ENCODE measurements around the gene CSDE1.

CSDE1 gene

GRCh38 chr1:114669562-114670082, 88.2 kb downstream of the CSDE1 start, which contains the start of gene DENND2C:
Gene DENND2C (minus strand): TSS chr1:114670049. CDS start chr1:114625984, 44,065 bp downstream.
- peak within 1 kb of the TSS; percentile 84 for H3K4me3 ChIP-seq (ENCODE audit: low read length)
- no peaks in the 10 kb centered on the region for H3K79me2 ChIP-seq (ENCODE audit: control insufficient read depth, low read length)
- TF ChIP-seq EZH2phosphoT487 (IDR thresholded peaks at IDR 0.05; ENCODE audit: borderline replicate concordance, low read length) (no peak), CTCF (IDR thresholded peaks at IDR 0.05; ENCODE audit: low read depth, low read length, poor library complexity, severe bottlenecking) (peak; percentile 32)
- H3K4me2 ChIP-seq (ENCODE audit: low read length): peak within 1 kb of the TSS; percentile 96
- no peaks in the 10 kb centered on the region for H3K9me2 ChIP-seq (replicated peaks; ENCODE audit: control insufficient read depth, low read length)
- H3F3A ChIP-seq (ENCODE audit: control insufficient read depth, insufficient read depth): no peaks in the 10 kb centered on the region
- no peaks in the 10 kb centered on the region for H3K36me3 ChIP-seq (ENCODE audit: control insufficient read depth, low read length)
- H3K27ac ChIP-seq (ENCODE audit: low read depth, low read length): no peak within 1 kb of the TSS
- H4K20me1 ChIP-seq (ENCODE audit: control insufficient read depth, insufficient read depth, low read depth, low read length): no peaks in the 10 kb centered on the region
- no peaks in the 10 kb centered on the region for H3K9me3 ChIP-seq (ENCODE audit: control insufficient read depth, insufficient read depth, low read length)
- peaks cover 14% of the 10 kb centered on the region for H3K4me1 ChIP-seq (ENCODE audit: control insufficient read depth, low read length)
- H3K27me3 ChIP-seq (ENCODE audit: control insufficient read depth, low read length): peaks cover 17% of the 10 kb centered on the region

GRCh38 chr1:114668784-114669561, 88.8 kb downstream of the CSDE1 start:
- Histone ChIP-seq H3F3A (ENCODE audit: control insufficient read depth, insufficient read depth) (no peaks in the 10 kb centered on the region), H3K4me2 (ENCODE audit: low read length) (peak overlapping the region; percentile 96), H3K27ac (ENCODE audit: low read depth, low read length) (no peak overlapping the region), H4K20me1 (ENCODE audit: control insufficient read depth, insufficient read depth, low read depth, low read length) (no peaks in the 10 kb centered on the region), H3K27me3 (ENCODE audit: control insufficient read depth, low read length) (peaks cover 13% of the 10 kb centered on the region), H3K4me3 (ENCODE audit: low read length) (peak overlapping the region; percentile 84), H3K4me1 (ENCODE audit: control insufficient read depth, low read length) (peaks cover 14% of the 10 kb centered on the region), H3K9me3 (ENCODE audit: control insufficient read depth, insufficient read depth, low read length) (no peaks in the 10 kb centered on the region), H3K79me2 (ENCODE audit: control insufficient read depth, low read length) (no peaks in the 10 kb centered on the region), H3K9me2 (replicated peaks; ENCODE audit: control insufficient read depth, low read length) (no peaks in the 10 kb centered on the region), H3K36me3 (ENCODE audit: control insufficient read depth, low read length) (no peaks in the 10 kb centered on the region)
- TF ChIP-seq EZH2phosphoT487 (IDR thresholded peaks at IDR 0.05; ENCODE audit: borderline replicate concordance, low read length): no peak
- TF ChIP-seq CTCF (IDR thresholded peaks at IDR 0.05; ENCODE audit: low read depth, low read length, poor library complexity, severe bottlenecking): no peak

- H3K9me2 ChIP-seq (replicated peaks; ENCODE audit: control insufficient read depth, low read length): no peaks in the 10 kb centered on the region
- no peaks in the 10 kb centered on the region for H3F3A ChIP-seq (ENCODE audit: control insufficient read depth, insufficient read depth)
- H3K4me2 ChIP-seq (ENCODE audit: low read length): no peak overlapping the region
- no peaks in the 10 kb centered on the region for H3K79me2 ChIP-seq (ENCODE audit: control insufficient read depth, low read length)
- H4K20me1 ChIP-seq (ENCODE audit: control insufficient read depth, insufficient read depth, low read depth, low read length): no peaks in the 10 kb centered on the region
- no peaks in the 10 kb centered on the region for H3K36me3 ChIP-seq (ENCODE audit: control insufficient read depth, low read length)
- peaks cover 14% of the 10 kb centered on the region for H3K4me1 ChIP-seq (ENCODE audit: control insufficient read depth, low read length)
- H3K4me3 ChIP-seq (ENCODE audit: low read length): no peak overlapping the region
- H3K27me3 ChIP-seq (ENCODE audit: control insufficient read depth, low read length): peaks cover 13% of the 10 kb centered on the region
- no peak overlapping the region for H3K27ac ChIP-seq (ENCODE audit: low read depth, low read length)
- TF ChIP-seq CTCF (IDR thresholded peaks at IDR 0.05; ENCODE audit: low read depth, low read length, poor library complexity, severe bottlenecking) (no peak), EZH2phosphoT487 (IDR thresholded peaks at IDR 0.05; ENCODE audit: borderline replicate concordance, low read length) (no peak)
- no peaks in the 10 kb centered on the region for H3K9me3 ChIP-seq (ENCODE audit: control insufficient read depth, insufficient read depth, low read length)
Measured at GRCh38 chr1:114668373-114668772, 89.4 kb downstream of the CSDE1 start.
